ENCODE measurements around the gene STXBP6.
"Not testable (repeated sequence)": the region's sequence is repeated elsewhere in the genome, so short reads cannot be mapped to it uniquely, and the experiment has no call there.

The STXBP6 gene

DNA sequence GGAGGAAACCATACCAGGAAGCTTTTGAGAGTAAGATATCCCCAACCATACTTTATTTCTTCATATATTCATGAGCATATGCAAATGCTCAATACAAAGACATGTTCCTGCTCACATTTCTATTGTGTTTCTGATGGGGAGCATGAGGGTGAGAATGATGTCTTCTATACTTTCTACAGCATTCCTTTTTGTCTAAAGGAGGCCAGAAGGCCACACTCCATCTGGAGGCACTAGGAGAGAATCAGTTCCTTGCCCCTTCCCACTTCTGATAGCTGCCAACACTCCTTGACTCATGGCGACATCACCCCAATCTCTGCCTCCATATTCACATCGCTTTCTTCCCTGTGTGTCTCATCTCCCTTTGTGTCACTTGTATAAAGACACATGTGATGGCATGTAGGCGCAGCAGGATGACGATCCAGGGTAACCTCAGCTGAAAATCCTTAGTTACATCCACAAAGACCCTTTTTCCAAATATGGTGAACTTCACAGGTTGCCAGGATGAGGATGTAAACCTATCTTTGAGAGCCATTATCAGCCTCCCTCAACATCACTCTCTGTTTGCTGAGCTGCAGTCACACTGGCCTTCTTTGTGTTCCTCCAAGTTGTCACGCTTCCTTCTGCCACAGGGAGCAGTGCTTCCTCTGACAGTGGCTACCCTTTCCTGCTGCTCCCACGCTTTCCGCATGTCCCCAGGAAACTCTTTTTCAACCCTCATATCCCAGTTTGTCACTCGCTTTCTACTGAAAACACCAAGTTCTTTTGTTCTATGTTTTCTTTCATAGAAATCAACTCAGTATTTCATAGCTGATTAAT lies 96.9 kb downstream of the STXBP6 start:
- DNase-seq = peak; percentile 34 to 75

DNA sequence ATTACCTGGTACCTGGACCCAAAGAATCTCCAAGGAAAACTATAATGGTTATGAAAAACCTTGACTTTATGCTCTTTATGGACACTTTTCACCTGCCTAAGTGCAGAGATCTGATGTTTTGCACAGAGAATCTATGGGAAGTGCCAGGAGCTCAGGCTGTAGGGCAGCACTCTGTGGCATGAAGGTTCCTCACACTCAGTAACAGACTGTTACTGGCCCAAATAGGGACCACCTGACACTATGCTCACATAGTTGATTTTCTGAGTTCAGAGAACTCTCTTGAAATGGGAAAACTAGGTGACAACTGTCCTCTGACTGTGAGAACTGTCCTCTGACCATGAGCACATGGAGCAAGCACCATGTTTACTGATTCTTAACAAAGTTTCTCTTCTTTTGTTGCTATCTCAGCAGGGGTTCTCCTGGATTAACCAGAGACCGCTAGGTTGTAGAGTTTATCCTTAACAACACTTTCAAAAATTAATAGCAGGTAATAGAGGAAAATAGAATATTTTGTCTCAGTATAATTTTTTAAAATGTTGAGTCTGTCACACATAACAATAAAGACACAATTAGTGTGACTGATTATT lies 101.6 kb downstream of the STXBP6 start:
- DNase-seq = no peak

- DNase-seq = no peak
These were observed 102.8 kb downstream of the STXBP6 start for GRCh38 chr14:24947131-24947530.

- DNase-seq = peak in 1 of 2 donors; percentile 42
These were observed 105.1 kb downstream of the STXBP6 start for GRCh38 chr14:24944800-24945199.

- no peak for DNase-seq
These were observed 106.9 kb downstream of the STXBP6 start for GRCh38 chr14:24943024-24943423.

DNA sequence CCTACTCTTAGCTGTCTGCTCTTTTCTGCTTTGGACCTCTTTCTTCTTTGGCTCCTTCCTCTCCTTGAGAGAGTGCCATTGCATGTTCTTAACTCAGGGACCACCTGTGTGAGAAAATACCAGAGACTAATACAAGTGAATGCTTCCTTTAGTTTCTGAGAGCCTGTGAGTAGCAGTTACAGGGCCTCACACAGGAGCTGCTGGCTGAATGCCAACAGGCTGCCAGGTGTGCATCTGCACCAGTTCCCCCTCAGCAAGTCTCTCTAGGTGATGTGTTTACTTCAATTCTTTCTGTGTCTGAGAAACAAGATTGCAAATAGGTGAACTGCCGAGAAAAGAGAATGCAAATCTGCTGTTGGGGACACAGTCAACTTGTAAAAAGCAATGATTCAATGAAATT lies 108.2 kb downstream of the STXBP6 start:
- DNase-seq = no peak

- DNase-seq = no peak
These were observed 109.6 kb downstream of the STXBP6 start for GRCh38 chr14:24940213-24940783.

GRCh38 chr14:24938593-24938992 lies 111.4 kb downstream of the STXBP6 start:
- DNase-seq = no peak

- no peak for DNase-seq
These were observed 112.6 kb downstream of the STXBP6 start for GRCh38 chr14:24937300-24937699.

DNA sequence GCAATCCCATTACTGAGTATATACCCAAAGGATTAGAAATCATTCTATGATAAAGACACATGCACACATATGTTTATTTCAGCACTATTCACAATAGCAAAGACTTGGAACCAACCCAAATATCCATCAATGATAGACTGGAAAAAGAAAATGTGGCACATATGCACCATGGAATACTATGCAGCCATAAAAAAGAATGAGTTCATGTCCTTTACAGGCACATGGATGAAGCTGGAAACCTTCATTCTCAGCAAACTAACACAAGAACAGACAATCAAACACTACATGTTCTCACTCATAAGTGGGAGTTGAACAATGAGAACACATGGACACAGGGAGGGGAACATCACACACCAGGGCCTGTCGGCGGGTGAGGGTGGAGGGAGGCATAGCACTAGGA lies 113.2 kb downstream of the STXBP6 start:
- not testable (repeated sequence) for DNase-seq

DNA sequence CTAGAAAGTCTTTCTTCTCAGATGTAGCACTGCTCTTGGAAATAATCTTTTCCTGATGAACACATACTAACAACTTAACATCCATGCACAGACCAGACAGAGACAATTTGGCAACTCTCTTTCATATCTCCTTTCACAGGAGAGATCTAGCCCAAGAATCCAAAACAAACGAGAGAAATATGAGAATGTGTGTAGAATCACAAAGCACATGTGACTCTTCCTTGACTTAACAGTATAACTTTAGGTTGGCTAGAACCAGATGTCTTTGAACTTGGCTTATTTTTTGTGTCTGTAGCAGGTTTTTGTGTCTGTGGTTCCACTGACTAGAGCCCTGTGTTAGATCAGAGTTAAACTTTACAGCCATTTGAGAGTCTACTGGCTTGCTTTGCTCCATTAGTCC lies 114.2 kb downstream of the STXBP6 start:
- no peak for DNase-seq

GRCh38 chr14:24928386-24928900 lies 121.5 kb downstream of the STXBP6 start:
- no peak for DNase-seq

DNA sequence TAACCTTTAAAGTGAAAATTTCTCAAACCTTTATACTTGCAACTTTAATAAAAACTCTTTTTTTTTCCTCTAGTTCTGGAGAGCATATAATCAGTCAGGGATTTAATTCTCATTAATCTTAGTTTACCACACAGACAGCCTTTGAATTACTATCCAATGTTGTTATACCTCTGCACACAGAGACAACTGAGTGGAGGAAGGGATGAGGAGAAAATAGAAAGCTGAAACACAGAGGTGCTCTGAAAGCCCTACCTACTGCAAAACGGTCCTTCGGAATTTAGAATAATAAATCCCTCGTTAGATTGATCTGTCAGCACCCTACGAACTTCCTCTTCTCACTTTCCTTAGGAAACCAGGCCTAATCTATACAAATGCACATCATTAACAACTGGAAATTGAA lies 122.1 kb downstream of the STXBP6 start:
- DNase-seq = no peak

GRCh38 chr14:24925771-24926374 lies 124.1 kb downstream of the STXBP6 start:
- DNase-seq = peak in 1 of 2 donors; percentile 37

- DNase-seq = no peak
These were observed 125.4 kb downstream of the STXBP6 start for GRCh38 chr14:24924544-24924943.

- DNase-seq = no peak
These were observed 128.0 kb downstream of the STXBP6 start for GRCh38 chr14:24921903-24922302.

DNA sequence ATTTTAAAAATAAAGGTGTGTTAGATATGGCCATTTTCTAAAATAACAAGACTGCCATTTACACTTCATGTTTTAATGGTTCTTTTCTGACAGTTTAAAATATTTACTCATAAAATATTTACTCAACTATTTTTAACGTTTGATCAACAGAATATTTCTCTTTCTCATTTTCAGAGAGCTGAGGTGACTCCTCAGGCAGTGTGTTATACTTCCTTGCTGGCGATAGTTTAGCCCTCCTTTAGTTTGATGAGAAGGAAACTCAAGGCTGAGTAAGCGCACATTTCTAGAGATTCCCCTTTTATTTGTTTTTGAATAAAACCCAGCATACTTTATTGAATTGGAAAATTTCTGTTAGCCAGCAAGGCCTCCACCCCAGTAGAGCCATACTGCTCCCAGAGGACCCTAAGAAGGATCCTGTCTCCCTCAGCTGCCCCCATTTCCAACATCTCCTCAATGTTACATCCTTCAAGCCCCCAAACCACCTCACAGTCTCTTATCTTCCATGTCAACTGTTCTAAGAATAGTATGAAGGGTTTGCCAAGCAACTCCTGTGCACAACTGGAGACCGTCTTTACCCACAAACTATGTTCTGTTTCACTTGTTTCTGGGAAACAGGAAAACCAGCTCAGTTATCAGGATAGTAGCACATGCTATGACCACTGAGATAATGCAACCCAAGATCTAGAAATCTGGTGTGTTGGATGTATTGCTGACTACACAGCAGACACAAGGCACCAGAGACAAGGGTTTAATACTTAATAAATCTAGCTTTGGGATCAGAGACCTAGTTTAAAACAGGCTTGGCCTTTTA lies 129.5 kb downstream of the STXBP6 start:
- no peak for DNase-seq

GRCh38 chr14:24918822-24919221 lies 131.1 kb downstream of the STXBP6 start:
- DNase-seq = no peak

DNA sequence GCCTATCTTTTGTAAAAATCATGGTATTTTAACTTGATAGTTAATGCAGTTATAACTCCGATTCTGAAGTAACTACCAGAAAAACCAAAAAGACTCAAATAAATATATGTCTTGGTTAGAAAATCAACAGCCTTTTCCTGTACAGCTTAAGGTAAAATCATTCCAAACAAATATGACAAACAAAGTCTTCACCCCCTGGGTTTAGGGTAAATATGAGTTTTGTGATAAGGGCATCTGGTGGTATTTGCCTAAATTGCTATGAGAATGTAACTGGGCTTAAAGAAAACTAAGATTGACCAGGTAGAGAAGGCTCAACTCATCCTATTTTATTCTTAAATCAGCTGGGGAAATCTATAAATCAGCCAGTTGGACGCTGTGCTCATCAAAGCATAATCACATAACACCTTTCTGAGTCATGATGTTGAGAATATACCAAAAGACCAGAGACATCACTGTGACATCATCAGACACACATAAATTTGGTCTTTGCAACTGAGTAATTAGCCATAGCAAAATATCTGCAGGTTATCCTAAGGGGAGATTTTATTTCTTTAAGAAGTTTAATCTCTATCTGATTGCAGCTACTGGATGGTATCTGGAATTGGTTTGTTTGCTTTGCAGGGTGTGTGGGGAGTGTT lies 133.9 kb downstream of the STXBP6 start:
- DNase-seq = no peak

DNA sequence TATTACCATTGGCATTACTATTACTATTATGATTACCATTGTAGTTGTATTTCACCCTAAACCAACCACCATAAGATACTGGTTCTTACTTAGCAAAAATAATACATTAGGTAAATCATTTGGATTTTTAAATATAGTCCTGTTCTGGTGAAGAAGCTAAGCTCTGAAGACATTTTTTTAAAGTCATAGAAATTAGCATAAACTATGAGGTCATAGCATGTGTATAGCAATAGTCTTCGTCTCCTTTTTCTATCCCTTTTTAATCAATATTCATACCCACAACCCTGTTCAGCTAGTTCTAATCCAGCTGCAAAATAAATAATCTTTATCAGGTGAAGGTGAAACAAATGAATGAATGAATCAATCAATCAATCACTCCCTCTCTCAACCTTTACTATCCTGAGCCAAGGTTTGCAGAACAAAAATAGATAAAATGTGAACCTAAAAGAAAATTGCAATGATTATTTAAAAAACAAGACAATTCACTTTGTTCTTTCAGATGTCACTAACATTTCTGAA lies 134.5 kb downstream of the STXBP6 start:
- DNase-seq = no peak

DNA sequence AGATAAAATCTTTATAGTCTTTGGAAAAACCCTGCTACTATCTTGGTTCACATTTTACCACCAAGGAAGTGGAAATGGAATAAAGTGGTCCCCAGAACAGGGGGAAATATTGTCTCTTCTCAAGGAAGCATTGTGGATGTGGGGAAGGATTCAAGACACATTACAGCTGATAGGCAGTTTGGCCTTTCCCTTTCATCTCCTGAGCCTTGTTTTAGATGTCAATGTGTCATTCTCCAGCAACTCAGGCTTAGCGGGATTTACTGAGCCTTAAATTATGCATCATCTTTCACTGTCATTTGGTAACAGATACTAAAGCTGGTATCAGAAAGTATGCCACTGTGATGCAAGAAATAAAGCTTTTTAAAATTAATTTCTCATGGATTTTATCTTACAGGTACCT lies 136.2 kb downstream of the STXBP6 start:
- no peak for DNase-seq

DNA sequence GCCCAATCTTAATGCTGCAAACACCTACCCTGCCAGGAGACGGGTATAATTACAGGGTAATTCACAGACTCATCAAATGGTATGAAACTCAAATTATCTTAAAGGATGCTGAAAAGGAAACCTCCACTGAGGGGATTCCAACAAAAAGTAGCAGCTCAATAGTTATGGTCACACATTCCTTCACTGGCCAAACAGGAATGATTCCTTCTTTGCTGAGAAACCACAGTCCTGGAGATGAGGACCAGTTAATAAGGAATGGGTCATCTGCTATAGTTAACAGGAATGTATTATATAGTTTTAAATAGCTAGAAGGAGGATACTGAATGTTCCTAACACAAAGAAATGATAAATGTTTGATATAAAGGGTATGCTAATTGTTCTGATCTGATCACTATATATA lies 136.9 kb downstream of the STXBP6 start:
- no peak for DNase-seq
